Ovary (tissue), 1 donor: ENCODE data around the gene TRIL.

Experiments used
- EP300 ChIP-seq: sonication (generic); formaldehyde crosslinking; IDR thresholded peaks from one replicate; pipeline ENCODE4 v1.6.1; 2017; ENCODE audit warnings: antibody characterized with exemption
- POLR2A ChIP-seq: fragments of 450-650 bp; IDR thresholded peaks from one replicate; pipeline ENCODE4 v1.6.1; 2017; ENCODE audit warnings: antibody characterized with exemption, mild to moderate bottlenecking, moderate library complexity

- TF ChIP-seq POLR2A (no peak), EP300 (no peak)
Observed at GRCh38 chr7:28953633-28954032, 4.5 kb downstream of the TRIL start.
